HG02763 (cell line): ENCODE data around the gene COP1.

Source experiments
- ATAC-seq: cut with Tn5 transposase; IDR thresholded peaks from one replicate; pipeline ENCODE4 v1.9.1; 2021; ENCODE audit warnings: mild to moderate bottlenecking, moderate library complexity; ENCODE audit not compliant: unreplicated experiment

Gene COP1

GRCh38 chr1:176201568-176201967 is 5.5 kb downstream of the COP1 start:
- ATAC-seq = no peak

DNA sequence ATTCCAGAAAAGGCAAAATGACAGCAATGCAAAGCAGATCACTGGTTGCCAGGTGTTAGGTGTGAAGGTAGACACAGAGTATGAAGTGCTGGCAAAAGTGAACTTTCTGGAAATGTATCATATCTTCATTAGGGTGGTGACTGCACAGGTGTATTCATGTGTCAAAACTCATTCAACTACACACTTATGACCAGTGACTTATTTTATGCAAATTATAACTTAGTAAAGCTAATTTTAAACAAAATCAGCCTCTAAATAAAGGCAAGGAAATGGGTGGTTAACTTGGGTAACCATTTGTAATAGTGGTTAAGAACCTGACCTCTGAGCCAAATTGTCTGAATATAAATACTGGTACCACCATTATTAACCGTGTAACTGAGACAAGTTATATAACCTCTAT is 7.4 kb downstream of the COP1 start:
- no peak for ATAC-seq

GRCh38 chr1:176198413-176198812 is 8.7 kb downstream of the COP1 start:
- ATAC-seq = no peak

DNA sequence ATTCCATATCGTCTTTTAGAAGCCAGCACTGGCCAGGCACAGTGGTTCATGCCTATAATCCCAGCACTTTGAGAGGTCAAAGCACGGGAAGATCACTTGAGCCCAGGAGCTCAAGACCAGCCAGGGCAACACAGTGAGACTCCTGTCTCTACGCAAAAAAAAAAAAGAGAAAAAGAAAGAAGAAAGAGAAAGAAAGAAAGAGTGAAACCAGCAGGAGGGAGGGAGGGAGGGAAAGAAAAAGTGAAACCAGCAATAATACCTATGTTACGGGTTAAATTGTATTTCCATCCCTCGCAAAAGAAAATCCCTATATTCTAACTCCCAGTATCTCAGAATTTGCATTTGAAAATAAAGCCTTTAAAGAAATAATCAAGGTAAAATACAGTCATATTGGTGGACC is 10.4 kb downstream of the COP1 start:
- no peak for ATAC-seq

- ATAC-seq = no peak
Measured at GRCh38 chr1:176195547-176195946, 11.5 kb downstream of the COP1 start.

DNA sequence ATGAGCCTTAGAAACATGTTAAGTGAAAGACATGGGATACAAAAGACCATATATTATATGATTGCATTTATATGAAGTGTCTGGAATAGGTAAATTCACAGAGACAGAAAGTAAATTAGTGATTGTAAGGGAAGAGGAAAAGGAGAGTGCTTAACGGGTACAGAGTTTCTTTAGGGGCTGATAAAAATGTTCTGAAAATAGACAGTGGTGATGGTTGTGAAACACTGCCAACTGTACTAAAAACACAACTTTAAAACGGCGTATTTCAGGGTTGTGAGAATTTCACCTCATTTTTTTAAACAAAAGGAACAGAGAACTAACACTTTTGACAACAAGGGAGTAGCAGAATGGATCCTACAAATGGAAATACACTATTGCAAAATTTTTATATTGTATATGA is 13.4 kb downstream of the COP1 start:
- ATAC-seq = no peak

- ATAC-seq = peak; percentile 90
Measured at GRCh38 chr1:176193023-176193422, 14.1 kb downstream of the COP1 start.

DNA sequence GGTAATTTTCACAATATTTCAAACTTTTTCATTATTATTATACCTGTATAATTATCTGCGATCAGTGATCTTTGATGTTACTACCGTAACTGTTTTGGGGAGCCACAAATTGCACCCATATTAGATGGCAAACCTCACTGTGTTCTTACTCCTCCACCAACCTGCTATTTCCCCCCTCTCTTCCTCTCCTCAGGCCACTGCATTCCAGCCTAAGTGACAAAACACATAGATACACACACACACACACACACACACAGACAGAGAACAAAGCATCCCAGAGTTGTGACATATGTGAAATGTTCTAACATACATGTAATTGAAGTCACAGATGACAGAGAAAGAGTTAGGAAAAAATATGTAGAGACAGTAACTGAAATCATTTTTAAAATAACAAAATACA is 18.5 kb downstream of the COP1 start:
- ATAC-seq = no peak

DNA sequence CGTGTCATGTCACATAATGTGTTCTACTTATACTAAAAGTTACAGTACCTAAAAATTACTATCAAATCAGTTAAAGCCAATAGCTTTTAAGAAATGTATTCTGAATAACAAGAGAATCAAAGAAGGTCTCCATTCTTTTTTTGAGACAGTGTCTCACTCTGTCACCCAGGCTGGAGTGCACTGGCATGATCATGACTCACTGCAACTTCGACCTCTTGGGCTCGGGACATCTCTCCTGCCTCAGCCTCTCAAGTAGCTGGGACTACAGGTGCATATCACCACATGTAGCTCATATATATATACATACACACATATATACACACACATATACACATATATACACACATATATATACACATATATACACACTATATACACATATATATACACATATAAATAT is 20.1 kb downstream of the COP1 start:
- no peak for ATAC-seq

DNA sequence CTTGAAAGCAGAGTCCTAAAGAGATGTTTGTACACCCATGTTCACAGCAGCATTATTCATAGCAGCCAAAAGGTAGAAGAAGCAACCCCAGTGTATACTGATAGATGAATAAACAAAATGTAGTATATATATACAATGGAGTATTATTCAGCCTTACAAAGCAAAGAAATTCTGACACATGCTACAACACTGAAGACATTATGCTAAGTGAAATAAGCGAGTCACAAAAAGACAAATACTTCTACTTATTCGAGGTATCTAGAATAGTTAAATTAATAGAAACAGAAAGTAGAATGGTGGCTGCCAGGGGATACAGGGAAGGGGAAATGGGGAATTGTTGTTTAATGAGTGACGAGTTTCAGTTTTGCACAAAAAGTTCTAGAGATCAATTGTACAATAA is 23.5 kb downstream of the COP1 start:
- peak; percentile 53 for ATAC-seq

GRCh38 chr1:176178316-176178715 is 28.8 kb downstream of the COP1 start:
- no peak for ATAC-seq

- peak; percentile 64 for ATAC-seq
Measured at GRCh38 chr1:176177764-176178163, 29.3 kb downstream of the COP1 start.

DNA sequence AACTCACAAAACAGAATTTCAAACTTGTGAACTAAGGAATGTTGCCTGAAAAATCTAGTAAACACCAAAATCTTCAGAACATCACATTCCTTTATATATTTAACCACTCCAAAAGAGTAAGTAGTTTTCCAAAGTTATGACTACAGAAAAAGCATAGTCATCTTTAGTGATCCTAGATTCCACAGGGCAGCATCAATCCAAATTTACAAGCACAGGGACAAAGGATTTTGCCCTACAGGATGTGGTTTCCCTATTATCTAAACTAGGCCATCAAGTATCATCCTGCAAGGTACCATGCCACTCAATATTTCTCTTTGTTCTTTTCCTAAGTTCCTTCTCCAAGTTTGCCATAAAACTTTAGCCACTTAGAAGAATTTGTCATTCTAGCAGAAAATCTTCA is 33.0 kb downstream of the COP1 start:
- no peak for ATAC-seq

DNA sequence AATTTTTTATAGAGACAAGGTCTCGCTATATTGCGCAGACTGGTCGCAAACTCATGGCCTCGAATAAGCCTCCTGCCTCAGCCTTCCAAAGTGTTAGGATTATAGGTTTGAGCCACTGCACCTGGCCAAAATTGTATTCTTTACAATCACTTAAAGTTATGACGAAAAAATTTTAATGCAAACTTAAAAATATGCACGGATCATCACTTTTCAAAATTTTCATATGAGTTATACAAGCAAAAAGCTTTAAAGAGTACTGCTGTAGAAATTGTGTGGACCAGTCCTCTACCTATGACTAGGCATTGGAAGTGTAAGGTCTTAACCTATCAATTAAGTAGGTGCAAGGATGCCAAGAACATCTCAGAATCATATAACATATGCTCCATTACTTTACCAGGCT is 34.9 kb downstream of the COP1 start:
- no peak for ATAC-seq

GRCh38 chr1:176167210-176167609 is 39.9 kb downstream of the COP1 start:
- ATAC-seq = no peak

GRCh38 chr1:176165573-176165972 is 41.5 kb downstream of the COP1 start:
- ATAC-seq = no peak

DNA sequence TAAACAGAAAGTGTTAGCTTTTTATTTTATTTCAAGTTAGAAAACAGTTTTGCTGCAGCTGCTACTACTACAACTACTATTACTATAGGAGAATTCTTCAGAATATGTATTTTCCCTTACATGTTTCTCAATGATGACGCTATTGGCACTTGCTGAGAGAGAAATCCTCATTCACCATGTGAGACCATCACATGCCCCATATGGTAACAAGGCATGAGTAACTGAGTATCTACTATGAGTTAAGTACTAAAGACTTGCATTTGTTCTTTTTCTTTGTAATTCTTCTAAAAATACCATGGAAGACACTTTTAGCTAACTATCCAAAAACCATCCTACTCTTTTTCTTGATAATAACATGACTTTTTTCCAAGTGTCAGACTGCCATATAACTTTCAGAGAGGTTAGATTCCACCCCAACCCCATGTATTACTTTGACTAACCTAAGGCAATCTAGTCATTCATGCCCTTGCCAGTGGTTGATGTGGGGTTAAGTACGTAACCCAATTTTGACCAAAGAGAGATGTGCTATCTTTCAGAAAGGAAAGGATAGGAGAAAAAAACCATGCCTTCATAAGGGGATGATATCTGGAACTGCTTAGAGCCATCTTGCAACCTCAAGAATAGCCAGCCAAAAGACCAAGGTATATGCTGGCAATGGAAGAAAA is 42.9 kb downstream of the COP1 start:
- no peak for ATAC-seq

GRCh38 chr1:176159993-176160392 is 47.1 kb downstream of the COP1 start:
- ATAC-seq = no peak

GRCh38 chr1:176157995-176158394 is 49.1 kb downstream of the COP1 start:
- no peak for ATAC-seq

- ATAC-seq = no peak
Measured at GRCh38 chr1:176149939-176150807, 56.9 kb downstream of the COP1 start.

DNA sequence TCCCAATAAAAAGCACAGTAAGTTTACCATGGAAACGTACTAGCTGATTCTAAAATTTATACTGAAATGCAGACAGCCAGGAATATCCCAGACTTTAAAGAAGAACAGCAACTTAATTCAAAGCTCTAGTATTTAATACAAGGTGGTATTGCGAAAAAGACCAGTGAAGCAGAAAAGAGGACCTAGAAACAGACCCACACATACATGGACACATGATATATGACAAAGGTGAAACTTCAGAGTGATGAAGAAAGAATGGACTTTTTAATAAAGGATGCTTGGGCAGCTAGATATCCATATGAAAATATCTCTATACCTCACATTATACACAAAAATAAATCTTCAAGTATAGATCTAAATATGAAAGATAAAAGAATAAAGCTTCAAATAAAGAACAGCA is 62.6 kb downstream of the COP1 start:
- ATAC-seq = no peak

GRCh38 chr1:176142973-176143372 is 64.1 kb downstream of the COP1 start:
- ATAC-seq = no peak
